ENCODE results near the gene LHPP. TPM values are rescaled to one million over a fixed set of nuclear protein-coding genes. Genes with fewer than 3 reads are reported as not detected.
A peak's percentile ranks its signal among the peaks of the same experiment; 100 is the strongest.

Gene LHPP
- total and polyA plus RNA-seq, 2 donors (not counting 1 experiment from before 2014, with no cell fraction given) = 10.2 to 15.6 TPM

DNA sequence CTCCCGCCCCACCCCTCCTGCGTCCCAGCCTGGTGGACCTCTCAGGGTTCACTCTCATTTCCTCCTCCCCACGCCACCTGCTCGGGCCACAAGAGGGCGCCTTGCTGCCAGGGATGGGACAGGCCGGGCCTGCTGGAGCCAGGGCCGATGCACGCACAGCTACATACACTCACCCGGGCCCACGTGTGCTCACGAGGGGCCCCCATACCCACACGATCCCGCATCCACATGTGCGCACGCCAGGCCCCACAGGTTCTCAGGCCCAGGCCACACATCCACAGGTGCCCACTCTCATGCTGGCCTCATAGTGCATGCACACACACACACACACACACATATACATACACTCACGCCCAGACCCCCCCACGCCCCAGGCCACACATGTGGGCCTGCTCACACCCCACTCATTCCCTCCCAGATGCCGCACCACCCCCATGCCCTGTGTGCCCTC, 68.6 kb downstream of the LHPP start:
- no peak overlapping the region for H3K9ac ChIP-seq (ENCODE audit: insufficient read depth, low read length)
- no peak overlapping the region for H3K4me3 ChIP-seq (replicated peaks in 1 of 4; ENCODE audit: control extremely low read depth in 1 of 4, insufficient read depth in 1 of 4, low read depth in 3 of 4, low read length in 4 of 4)
- peak overlapping the region; percentile 27 for H3K4me2 ChIP-seq (ENCODE audit: extremely low read depth, insufficient read depth, low read length)
- no peak overlapping the region for H2AFZ ChIP-seq (ENCODE audit: low read length)
- no peaks in the 10 kb centered on the region for H3K9me3 ChIP-seq (ENCODE audit: control insufficient read depth, insufficient read depth, low read depth, low read length)
- H4K20me1 ChIP-seq (ENCODE audit: control insufficient read depth, extremely low read depth, insufficient read depth, low read length) = no peaks in the 10 kb centered on the region
- no peak for TF ChIP-seq EZH2 (IDR thresholded peaks at IDR 0.05; ENCODE audit: low read length, missing control alignments)
- TF ChIP-seq, protein P1, sequence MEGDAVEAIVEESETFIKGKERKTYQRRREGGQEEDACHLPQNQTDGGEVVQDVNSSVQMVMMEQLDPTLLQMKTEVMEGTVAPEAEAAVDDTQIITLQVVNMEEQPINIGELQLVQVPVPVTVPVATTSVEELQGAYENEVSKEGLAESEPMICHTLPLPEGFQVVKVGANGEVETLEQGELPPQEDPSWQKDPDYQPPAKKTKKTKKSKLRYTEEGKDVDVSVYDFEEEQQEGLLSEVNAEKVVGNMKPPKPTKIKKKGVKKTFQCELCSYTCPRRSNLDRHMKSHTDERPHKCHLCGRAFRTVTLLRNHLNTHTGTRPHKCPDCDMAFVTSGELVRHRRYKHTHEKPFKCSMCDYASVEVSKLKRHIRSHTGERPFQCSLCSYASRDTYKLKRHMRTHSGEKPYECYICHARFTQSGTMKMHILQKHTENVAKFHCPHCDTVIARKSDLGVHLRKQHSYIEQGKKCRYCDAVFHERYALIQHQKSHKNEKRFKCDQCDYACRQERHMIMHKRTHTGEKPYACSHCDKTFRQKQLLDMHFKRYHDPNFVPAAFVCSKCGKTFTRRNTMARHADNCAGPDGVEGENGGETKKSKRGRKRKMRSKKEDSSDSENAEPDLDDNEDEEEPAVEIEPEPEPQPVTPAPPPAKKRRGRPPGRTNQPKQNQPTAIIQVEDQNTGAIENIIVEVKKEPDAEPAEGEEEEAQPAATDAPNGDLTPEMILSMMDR (conservative IDR thresholded peaks at IDR 0.05 in 1 of 2, IDR thresholded peaks at IDR 0.05 in 1 of 2; ENCODE audit: low read depth in 1 of 2, low read length in 2 of 2) = peak; percentile 86 to 87
- H3K27me3 ChIP-seq (ENCODE audit: control insufficient read depth, insufficient read depth, low read length) = no peaks in the 10 kb centered on the region
- no peak overlapping the region for H3K27ac ChIP-seq (ENCODE audit: insufficient read depth, low read length)
- H3K36me3 ChIP-seq (ENCODE audit: control insufficient read depth, insufficient read depth, low read length) = no peaks in the 10 kb centered on the region
- H3K79me2 ChIP-seq (ENCODE audit: control insufficient read depth, insufficient read depth, low read length) = no peaks in the 10 kb centered on the region
- no peaks in the 10 kb centered on the region for H3K4me1 ChIP-seq (ENCODE audit: control insufficient read depth, extremely low read depth, insufficient read depth, low read length)
- DNase-seq (ENCODE audit: low read depth in 2 of 2) = peak; percentile 67 to 73

DNA sequence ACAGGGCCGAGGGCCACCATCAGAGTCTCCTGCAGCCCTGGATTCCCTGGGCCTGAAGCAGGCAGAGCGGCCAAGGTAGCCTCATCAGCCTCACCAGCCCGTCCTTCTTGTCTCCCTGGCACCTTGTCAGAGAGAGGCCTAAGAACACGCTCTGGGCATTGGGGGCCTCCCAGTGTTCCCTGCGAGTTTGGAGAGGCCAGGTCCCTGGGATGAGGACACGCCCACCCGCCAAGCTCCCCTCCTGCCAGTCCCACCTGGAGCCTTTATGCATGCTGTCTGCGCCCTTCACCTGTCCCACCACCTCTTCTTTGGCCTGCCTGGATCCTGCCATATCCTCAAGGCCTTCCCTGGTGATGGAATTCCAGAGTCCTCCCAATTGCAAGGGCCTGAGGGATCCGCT, 69.2 kb downstream of the LHPP start:
- no peak for TF ChIP-seq EZH2 (IDR thresholded peaks at IDR 0.05; ENCODE audit: low read length, missing control alignments)
- TF ChIP-seq, protein P1 (conservative IDR thresholded peaks at IDR 0.05 in 1 of 2, IDR thresholded peaks at IDR 0.05 in 1 of 2; ENCODE audit: low read depth in 1 of 2, low read length in 2 of 2) = no peak
- Histone ChIP-seq H3K9me3 (ENCODE audit: control insufficient read depth, insufficient read depth, low read depth, low read length) (no peaks in the 10 kb centered on the region), H3K4me3 (replicated peaks in 1 of 4; ENCODE audit: control extremely low read depth in 1 of 4, insufficient read depth in 1 of 4, low read depth in 3 of 4, low read length in 4 of 4) (no peak overlapping the region), H3K4me2 (ENCODE audit: extremely low read depth, insufficient read depth, low read length) (no peak overlapping the region), H3K27me3 (ENCODE audit: control insufficient read depth, insufficient read depth, low read length) (no peaks in the 10 kb centered on the region), H3K36me3 (ENCODE audit: control insufficient read depth, insufficient read depth, low read length) (no peaks in the 10 kb centered on the region), H3K79me2 (ENCODE audit: control insufficient read depth, insufficient read depth, low read length) (no peaks in the 10 kb centered on the region), H3K4me1 (ENCODE audit: control insufficient read depth, extremely low read depth, insufficient read depth, low read length) (no peaks in the 10 kb centered on the region), H3K27ac (ENCODE audit: insufficient read depth, low read length) (no peak overlapping the region), H2AFZ (ENCODE audit: low read length) (no peak overlapping the region), H4K20me1 (ENCODE audit: control insufficient read depth, extremely low read depth, insufficient read depth, low read length) (no peaks in the 10 kb centered on the region), H3K9ac (ENCODE audit: insufficient read depth, low read length) (no peak overlapping the region)
- no peak for DNase-seq (ENCODE audit: low read depth in 2 of 2)

- no peak for DNase-seq (ENCODE audit: low read depth in 2 of 2)
- H2AFZ ChIP-seq (ENCODE audit: low read length) = no peak overlapping the region
- H3K79me2 ChIP-seq (ENCODE audit: control insufficient read depth, insufficient read depth, low read length) = no peaks in the 10 kb centered on the region
- TF ChIP-seq EZH2 (IDR thresholded peaks at IDR 0.05; ENCODE audit: low read length, missing control alignments) = no peak
- TF ChIP-seq, protein P1 (conservative IDR thresholded peaks at IDR 0.05 in 1 of 2, IDR thresholded peaks at IDR 0.05 in 1 of 2; ENCODE audit: low read depth in 1 of 2, low read length in 2 of 2) = peak in 1 of 2 donors; percentile 35
- no peak overlapping the region for H3K9ac ChIP-seq (ENCODE audit: insufficient read depth, low read length)
- H3K36me3 ChIP-seq (ENCODE audit: control insufficient read depth, insufficient read depth, low read length) = no peaks in the 10 kb centered on the region
- no peak overlapping the region for H3K27ac ChIP-seq (ENCODE audit: insufficient read depth, low read length)
- no peak overlapping the region for H3K4me2 ChIP-seq (ENCODE audit: extremely low read depth, insufficient read depth, low read length)
- no peaks in the 10 kb centered on the region for H3K9me3 ChIP-seq (ENCODE audit: control insufficient read depth, insufficient read depth, low read depth, low read length)
- H3K4me1 ChIP-seq (ENCODE audit: control insufficient read depth, extremely low read depth, insufficient read depth, low read length) = no peaks in the 10 kb centered on the region
- H3K27me3 ChIP-seq (ENCODE audit: control insufficient read depth, insufficient read depth, low read length) = no peaks in the 10 kb centered on the region
- no peaks in the 10 kb centered on the region for H4K20me1 ChIP-seq (ENCODE audit: control insufficient read depth, extremely low read depth, insufficient read depth, low read length)
- no peak overlapping the region for H3K4me3 ChIP-seq (replicated peaks in 1 of 4; ENCODE audit: control extremely low read depth in 1 of 4, insufficient read depth in 1 of 4, low read depth in 3 of 4, low read length in 4 of 4)
Observed at GRCh38 chr10:124532106-124532641, 70.6 kb downstream of the LHPP start.
